ENCODE data around the gene NINJ2. TPM values are rescaled to one million over a fixed set of nuclear protein-coding genes. Genes with fewer than 3 reads are reported as not detected.

The NINJ2 gene
- polyA plus RNA-seq, 2 donors = 3.3 to 10.9 TPM

DNA sequence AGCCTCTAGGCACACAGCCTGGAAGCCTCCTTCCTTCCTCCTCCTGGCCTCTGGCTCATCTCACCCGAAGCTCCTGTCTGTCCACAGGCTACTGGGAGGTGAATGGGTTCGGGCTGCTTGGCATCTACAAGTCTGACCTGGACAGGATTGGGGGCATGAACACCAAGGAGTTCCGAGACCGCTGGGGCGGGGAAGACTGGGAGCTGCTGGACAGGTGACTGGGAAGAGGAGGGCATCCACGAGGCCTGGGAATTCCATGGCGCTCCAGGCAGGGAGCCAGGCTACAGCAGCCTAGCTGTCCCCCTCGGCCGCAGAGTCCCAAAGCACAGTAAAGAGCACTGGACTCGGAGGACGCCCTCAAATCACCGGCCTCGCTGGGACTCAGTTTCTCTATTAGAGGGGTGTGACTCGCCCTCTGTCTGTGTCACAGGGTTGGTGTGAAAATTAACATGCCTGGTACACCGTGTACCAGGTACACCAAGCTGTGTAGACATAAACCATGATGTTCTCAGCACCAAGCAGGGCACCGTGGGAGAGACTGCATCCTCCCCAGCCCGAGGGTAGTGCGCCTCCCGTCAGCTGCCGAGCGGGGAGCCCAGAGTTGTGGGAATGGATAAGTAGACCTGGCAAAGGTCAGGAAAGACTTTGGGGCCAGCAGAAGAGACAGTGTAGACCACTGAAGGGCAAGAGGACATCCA lies 103.9 kb downstream of the NINJ2 start:
- no peaks in the 10 kb centered on the region for H3K9me3 ChIP-seq (ENCODE audit: control insufficient read depth in 2 of 2, insufficient read depth in 1 of 2, low read depth in 1 of 2, low read length in 1 of 2)
- no peak overlapping the region for H3K4me3 ChIP-seq (ENCODE audit: low read depth in 1 of 2, low read length in 2 of 2)
- no peaks in the 10 kb centered on the region for H3K27me3 ChIP-seq (ENCODE audit: control insufficient read depth in 1 of 2, insufficient read depth in 2 of 2, low read length in 2 of 2)
- WGBS, 2 donors = 71 to 75% methylated on average over 21 of the region's 21 CpGs
- no peak overlapping the region for H3K27ac ChIP-seq (ENCODE audit: low read depth in 2 of 2, low read length in 1 of 2)
- H3K4me1 ChIP-seq (ENCODE audit: control insufficient read depth in 2 of 2, insufficient read depth in 2 of 2, low read length in 1 of 2) = peaks cover 0 to 13% of the 10 kb centered on the region in 2 donors
- peaks cover 0 to 4% of the 10 kb centered on the region in 2 donors for H3K36me3 ChIP-seq (ENCODE audit: control insufficient read depth in 2 of 2, insufficient read depth in 2 of 2, low read length in 1 of 2)

DNA sequence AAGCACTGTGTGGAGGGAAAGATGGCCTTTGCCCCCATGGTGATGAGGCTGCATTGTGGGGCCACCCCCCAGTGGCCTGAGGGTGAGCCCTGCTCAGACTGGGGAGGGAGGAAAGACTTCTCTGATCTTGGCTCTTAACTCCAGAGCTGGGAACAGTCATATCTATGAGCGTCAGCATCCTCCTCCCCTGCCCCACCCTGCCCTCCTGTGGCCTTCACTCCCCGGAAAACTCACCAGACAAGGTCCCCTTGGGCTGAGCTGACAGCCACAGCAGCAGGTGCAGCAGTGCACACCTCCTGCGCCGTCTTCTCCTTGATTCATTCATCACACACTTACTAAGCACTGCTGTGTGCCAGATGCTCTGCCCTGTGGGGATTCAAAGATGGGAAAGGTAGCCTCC lies 104.7 kb downstream of the NINJ2 start:
- Histone ChIP-seq H3K27me3 (ENCODE audit: control insufficient read depth in 1 of 2, insufficient read depth in 2 of 2, low read length in 2 of 2) (no peaks in the 10 kb centered on the region), H3K4me1 (ENCODE audit: control insufficient read depth in 2 of 2, insufficient read depth in 2 of 2, low read length in 1 of 2) (peaks cover 0 to 13% of the 10 kb centered on the region in 2 donors), H3K36me3 (ENCODE audit: control insufficient read depth in 2 of 2, insufficient read depth in 2 of 2, low read length in 1 of 2) (peaks cover 0 to 4% of the 10 kb centered on the region in 2 donors), H3K4me3 (ENCODE audit: low read depth in 1 of 2, low read length in 2 of 2) (no peak overlapping the region), H3K27ac (ENCODE audit: low read depth in 2 of 2, low read length in 1 of 2) (no peak overlapping the region), H3K9me3 (ENCODE audit: control insufficient read depth in 2 of 2, insufficient read depth in 1 of 2, low read depth in 1 of 2, low read length in 1 of 2) (no peaks in the 10 kb centered on the region)
- 43 to 65% methylated on average over 4 of the region's 4 CpGs for WGBS, 2 donors

DNA sequence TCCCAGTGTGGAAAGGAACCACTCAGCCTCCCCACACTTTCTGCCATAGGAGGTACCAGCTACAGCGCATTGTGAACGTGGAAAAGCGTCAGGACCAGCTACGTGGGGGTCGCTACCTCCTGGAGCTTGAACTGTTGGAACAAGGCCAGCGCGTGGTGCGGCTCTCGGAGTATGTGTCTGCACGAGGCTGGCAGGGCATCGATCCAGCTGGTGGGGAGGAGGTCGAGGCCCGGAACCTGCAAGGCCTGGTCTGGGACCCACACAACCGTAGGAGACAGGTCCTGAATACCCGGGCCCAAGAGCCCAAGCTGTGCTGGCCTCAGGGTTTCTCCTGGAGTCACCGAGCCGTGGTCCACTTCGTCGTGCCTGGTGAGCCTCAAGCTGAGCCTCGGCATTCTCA lies 106.7 kb downstream of the NINJ2 start:
- H3K9me3 ChIP-seq (ENCODE audit: control insufficient read depth in 2 of 2, insufficient read depth in 1 of 2, low read depth in 1 of 2, low read length in 1 of 2) = no peaks in the 10 kb centered on the region
- no peak overlapping the region for H3K4me3 ChIP-seq (ENCODE audit: low read depth in 1 of 2, low read length in 2 of 2)
- peaks cover 3 to 10% of the 10 kb centered on the region in 2 donors for H3K4me1 ChIP-seq (ENCODE audit: control insufficient read depth in 2 of 2, insufficient read depth in 2 of 2, low read length in 1 of 2)
- H3K27ac ChIP-seq (ENCODE audit: low read depth in 2 of 2, low read length in 1 of 2) = no peak overlapping the region
- no peaks in the 10 kb centered on the region for H3K36me3 ChIP-seq (ENCODE audit: control insufficient read depth in 2 of 2, insufficient read depth in 2 of 2, low read length in 1 of 2)
- no peaks in the 10 kb centered on the region for H3K27me3 ChIP-seq (ENCODE audit: control insufficient read depth in 1 of 2, insufficient read depth in 2 of 2, low read length in 2 of 2)
- 93% methylated on average over 20 of the region's 20 CpGs for WGBS, 2 donors

DNA sequence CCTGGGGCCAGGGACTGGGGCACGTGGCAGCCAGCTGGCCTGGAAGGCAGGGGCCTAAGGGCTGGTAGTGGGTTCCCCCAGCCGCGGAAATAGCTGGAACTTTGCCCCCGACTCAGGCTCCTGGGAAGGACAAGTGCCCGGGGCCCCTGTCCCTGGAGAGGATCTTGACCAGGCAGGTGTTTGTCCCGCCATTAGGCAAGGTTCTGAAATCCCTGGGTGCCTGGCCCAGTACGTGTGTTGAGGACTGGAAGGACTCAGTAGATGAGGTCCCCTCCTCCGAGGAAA lies 109.3 kb downstream of the NINJ2 start:
- Histone ChIP-seq H3K36me3 (ENCODE audit: control insufficient read depth in 2 of 2, insufficient read depth in 2 of 2, low read length in 1 of 2) (no peaks in the 10 kb centered on the region), H3K27ac (ENCODE audit: low read depth in 2 of 2, low read length in 1 of 2) (no peak overlapping the region), H3K4me1 (ENCODE audit: control insufficient read depth in 2 of 2, insufficient read depth in 2 of 2, low read length in 1 of 2) (peaks cover 3 to 4% of the 10 kb centered on the region in 2 donors), H3K27me3 (ENCODE audit: control insufficient read depth in 1 of 2, insufficient read depth in 2 of 2, low read length in 2 of 2) (no peaks in the 10 kb centered on the region), H3K9me3 (ENCODE audit: control insufficient read depth in 2 of 2, insufficient read depth in 1 of 2, low read depth in 1 of 2, low read length in 1 of 2) (no peaks in the 10 kb centered on the region), H3K4me3 (ENCODE audit: low read depth in 1 of 2, low read length in 2 of 2) (no peak overlapping the region)
- WGBS, 2 donors = 80 to 84% methylated on average over 8 of the region's 8 CpGs

DNA sequence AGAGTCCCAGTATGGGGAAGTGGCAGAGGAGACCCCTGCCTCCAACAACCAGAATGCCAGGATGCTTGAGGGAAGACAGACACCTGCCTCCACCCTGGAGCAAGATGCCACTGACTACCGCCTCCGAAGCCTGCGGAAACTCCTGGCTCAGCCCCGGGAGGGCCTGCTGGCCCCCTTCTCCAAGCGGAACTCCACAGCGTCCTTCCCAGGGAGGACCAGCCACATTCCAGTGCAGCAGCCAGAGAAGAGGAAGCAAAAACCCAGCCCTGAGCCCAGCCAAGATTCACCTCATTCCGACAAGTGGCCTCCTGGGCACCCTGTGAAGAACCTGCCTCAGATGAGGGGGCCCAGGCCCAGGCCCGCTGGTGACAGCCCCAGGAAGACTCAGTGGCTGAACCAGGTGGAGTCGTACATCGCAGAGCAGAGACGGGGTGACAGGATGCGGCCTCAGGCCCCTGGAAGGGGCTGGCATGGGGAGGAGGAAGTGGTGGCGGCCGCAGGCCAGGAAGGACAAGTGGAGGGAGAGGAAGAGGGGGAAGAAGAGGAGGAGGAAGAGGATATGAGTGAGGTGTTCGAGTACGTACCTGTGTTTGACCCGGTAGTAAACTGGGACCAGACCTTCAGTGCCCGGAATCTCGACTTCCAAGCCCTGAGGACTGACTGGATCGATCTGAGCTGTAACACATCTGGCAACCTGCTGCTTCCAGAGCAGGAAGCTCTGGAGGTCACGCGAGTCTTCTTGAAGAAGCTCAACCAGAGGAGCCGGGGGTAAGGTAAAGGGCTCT lies 109.8 kb downstream of the NINJ2 start:
- H3K36me3 ChIP-seq (ENCODE audit: control insufficient read depth in 2 of 2, insufficient read depth in 2 of 2, low read length in 1 of 2) = no peaks in the 10 kb centered on the region
- no peak overlapping the region for H3K4me3 ChIP-seq (ENCODE audit: low read depth in 1 of 2, low read length in 2 of 2)
- H3K9me3 ChIP-seq (ENCODE audit: control insufficient read depth in 2 of 2, insufficient read depth in 1 of 2, low read depth in 1 of 2, low read length in 1 of 2) = no peaks in the 10 kb centered on the region
- H3K27ac ChIP-seq (ENCODE audit: low read depth in 2 of 2, low read length in 1 of 2) = no peak overlapping the region
- peaks cover 2 to 3% of the 10 kb centered on the region in 2 donors for H3K4me1 ChIP-seq (ENCODE audit: control insufficient read depth in 2 of 2, insufficient read depth in 2 of 2, low read length in 1 of 2)
- H3K27me3 ChIP-seq (ENCODE audit: control insufficient read depth in 1 of 2, insufficient read depth in 2 of 2, low read length in 2 of 2) = no peaks in the 10 kb centered on the region
- 73 to 79% methylated on average over 23 of the region's 23 CpGs for WGBS, 2 donors

DNA sequence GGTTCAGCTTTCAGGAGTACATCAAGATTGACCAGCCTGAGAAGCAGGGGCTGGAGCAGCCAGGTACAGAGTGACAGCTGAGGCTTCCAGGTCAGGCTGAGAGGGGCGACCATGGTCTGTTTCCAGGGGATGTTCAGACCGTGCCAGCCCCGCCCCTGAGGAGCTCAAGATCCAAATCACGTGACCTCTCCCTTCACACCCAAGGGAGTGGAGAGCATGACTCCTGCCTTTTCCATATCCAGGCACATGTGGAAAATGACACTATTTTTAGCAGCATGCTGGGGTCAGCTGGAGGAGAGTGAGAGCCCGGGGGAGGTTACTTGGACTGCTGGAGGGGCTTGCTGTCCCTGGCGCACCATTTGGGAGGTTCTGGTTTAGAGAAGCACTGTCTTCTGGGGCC lies 110.8 kb downstream of the NINJ2 start:
- no peaks in the 10 kb centered on the region for H3K36me3 ChIP-seq (ENCODE audit: control insufficient read depth in 2 of 2, insufficient read depth in 2 of 2, low read length in 1 of 2)
- H3K4me1 ChIP-seq (ENCODE audit: control insufficient read depth in 2 of 2, insufficient read depth in 2 of 2, low read length in 1 of 2) = peaks cover 2 to 3% of the 10 kb centered on the region in 2 donors
- H3K9me3 ChIP-seq (ENCODE audit: control insufficient read depth in 2 of 2, insufficient read depth in 1 of 2, low read depth in 1 of 2, low read length in 1 of 2) = no peaks in the 10 kb centered on the region
- no peaks in the 10 kb centered on the region for H3K27me3 ChIP-seq (ENCODE audit: control insufficient read depth in 1 of 2, insufficient read depth in 2 of 2, low read length in 2 of 2)
- no peak overlapping the region for H3K27ac ChIP-seq (ENCODE audit: low read depth in 2 of 2, low read length in 1 of 2)
- 41 to 58% methylated on average over 6 of the region's 6 CpGs for WGBS, 2 donors
- no peak overlapping the region for H3K4me3 ChIP-seq (ENCODE audit: low read depth in 1 of 2, low read length in 2 of 2)

DNA sequence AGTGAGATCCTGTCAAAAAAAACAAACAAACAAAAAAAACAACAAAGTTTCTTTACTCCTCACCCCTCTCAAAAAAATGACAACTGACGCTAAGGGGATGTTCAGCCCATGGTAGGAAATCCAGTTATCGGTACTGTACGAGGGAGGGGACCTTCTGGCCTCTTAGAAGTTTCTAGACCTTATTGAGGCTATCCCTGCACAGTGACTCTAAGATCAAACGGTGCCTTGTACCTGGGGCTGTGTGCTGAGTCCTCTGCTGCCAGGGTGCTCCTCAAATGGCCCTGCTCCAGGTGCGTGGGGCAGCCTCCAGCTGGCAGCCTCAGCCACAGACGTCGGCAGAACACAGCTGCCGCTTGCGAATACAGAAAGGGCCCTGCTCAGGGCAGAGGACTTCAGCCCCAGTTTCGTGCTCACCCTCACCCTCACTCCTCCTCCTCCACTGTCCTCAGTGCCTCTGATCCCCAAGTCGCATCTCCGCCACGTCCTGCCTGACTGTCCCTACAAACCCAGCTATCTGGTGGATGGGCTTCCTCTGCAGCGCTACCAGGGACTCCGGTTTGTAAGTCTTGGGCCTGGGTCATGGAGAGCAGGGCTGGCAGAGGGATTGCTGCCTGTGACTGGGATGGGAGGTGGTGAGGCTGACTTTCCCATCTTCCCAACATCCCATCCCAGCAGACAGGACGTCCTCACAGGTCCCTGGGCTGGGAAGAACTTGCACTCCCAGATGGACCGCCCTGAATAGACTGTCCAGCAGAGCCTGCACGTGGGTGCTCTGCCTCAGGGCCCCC lies 112.6 kb downstream of the NINJ2 start:
- Histone ChIP-seq H3K27me3 (ENCODE audit: control insufficient read depth in 1 of 2, insufficient read depth in 2 of 2, low read length in 2 of 2) (no peaks in the 10 kb centered on the region), H3K9me3 (ENCODE audit: control insufficient read depth in 2 of 2, insufficient read depth in 1 of 2, low read depth in 1 of 2, low read length in 1 of 2) (no peaks in the 10 kb centered on the region), H3K36me3 (ENCODE audit: control insufficient read depth in 2 of 2, insufficient read depth in 2 of 2, low read length in 1 of 2) (no peaks in the 10 kb centered on the region), H3K4me3 (ENCODE audit: low read depth in 1 of 2, low read length in 2 of 2) (no peak overlapping the region), H3K4me1 (ENCODE audit: control insufficient read depth in 2 of 2, insufficient read depth in 2 of 2, low read length in 1 of 2) (peaks cover 2 to 3% of the 10 kb centered on the region in 2 donors), H3K27ac (ENCODE audit: low read depth in 2 of 2, low read length in 1 of 2) (no peak overlapping the region)
- WGBS, 2 donors = 63 to 66% methylated on average over 18 of the region's 18 CpGs

DNA sequence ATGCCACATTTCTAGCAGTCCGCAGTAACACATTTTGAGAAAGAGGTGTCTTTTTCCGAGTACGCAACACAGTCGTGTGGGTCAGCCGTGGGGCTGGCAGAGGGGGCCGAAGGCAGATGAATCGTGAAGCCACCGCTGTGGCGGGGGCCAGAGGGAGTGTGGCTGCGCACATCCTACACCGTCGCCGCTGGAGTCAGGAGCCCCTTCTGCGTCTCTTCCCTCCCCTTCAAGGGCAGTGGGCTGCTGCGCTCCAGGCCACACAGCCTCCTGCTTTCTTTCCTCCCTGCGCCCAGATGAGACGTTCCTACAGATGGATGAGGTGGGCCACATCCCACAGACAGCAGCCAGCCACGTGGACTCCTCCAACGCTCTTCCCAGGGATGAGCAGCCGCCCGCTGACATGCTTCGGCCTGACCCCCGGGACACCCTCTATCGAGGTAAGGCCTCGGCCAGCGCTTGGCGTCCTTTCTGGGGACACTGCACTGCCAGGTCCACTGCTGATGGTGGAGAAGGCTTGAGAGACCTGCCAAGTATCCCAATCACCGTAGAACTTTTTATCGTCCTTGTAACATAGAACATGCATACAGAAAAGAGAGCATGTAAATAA lies 113.7 kb downstream of the NINJ2 start:
- Histone ChIP-seq H3K4me1 (ENCODE audit: control insufficient read depth in 2 of 2, insufficient read depth in 2 of 2, low read length in 1 of 2) (peaks cover 2 to 3% of the 10 kb centered on the region in 2 donors), H3K4me3 (ENCODE audit: low read depth in 1 of 2, low read length in 2 of 2) (no peak overlapping the region), H3K36me3 (ENCODE audit: control insufficient read depth in 2 of 2, insufficient read depth in 2 of 2, low read length in 1 of 2) (no peaks in the 10 kb centered on the region), H3K27me3 (ENCODE audit: control insufficient read depth in 1 of 2, insufficient read depth in 2 of 2, low read length in 2 of 2) (no peaks in the 10 kb centered on the region), H3K9me3 (ENCODE audit: control insufficient read depth in 2 of 2, insufficient read depth in 1 of 2, low read depth in 1 of 2, low read length in 1 of 2) (no peaks in the 10 kb centered on the region), H3K27ac (ENCODE audit: low read depth in 2 of 2, low read length in 1 of 2) (no peak overlapping the region)
- WGBS, 2 donors = 92% methylated on average over 29 of the region's 29 CpGs

DNA sequence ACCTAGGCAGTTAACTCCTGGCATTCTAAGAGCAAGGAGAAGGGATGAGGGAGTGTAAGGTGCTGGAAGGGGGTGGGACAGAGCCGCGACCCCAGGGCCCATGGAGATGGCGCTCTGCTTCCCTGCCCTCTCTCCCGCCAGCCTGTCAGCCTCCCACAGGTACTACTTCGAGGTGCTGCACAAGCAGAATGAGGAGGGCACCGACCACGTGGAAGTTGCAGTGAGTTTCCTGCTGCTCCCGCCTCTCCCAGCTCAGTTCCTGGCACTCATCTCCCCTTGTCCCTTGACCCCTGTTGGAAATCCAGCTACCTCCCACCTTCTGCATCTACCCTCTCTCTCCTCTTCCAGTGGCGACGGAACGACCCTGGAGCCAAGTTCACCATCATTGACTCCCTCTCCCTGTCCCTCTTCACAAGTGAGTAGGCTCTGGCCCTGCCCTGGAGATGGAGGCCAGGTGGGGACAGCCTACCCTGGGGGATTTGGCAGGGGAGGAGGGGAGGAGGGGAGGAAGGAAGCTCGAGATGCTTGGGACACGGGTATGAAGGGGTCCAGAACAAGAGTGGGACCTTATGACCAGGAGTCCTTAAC lies 115.3 kb downstream of the NINJ2 start:
- H3K9me3 ChIP-seq (ENCODE audit: control insufficient read depth in 2 of 2, insufficient read depth in 1 of 2, low read depth in 1 of 2, low read length in 1 of 2) = no peaks in the 10 kb centered on the region
- WGBS, 2 donors = 74 to 77% methylated on average over 11 to 13 of the region's 13 CpGs
- H3K4me3 ChIP-seq (ENCODE audit: low read depth in 1 of 2, low read length in 2 of 2) = no peak overlapping the region
- peaks cover 2 to 3% of the 10 kb centered on the region in 2 donors for H3K4me1 ChIP-seq (ENCODE audit: control insufficient read depth in 2 of 2, insufficient read depth in 2 of 2, low read length in 1 of 2)
- no peak overlapping the region for H3K27ac ChIP-seq (ENCODE audit: low read depth in 2 of 2, low read length in 1 of 2)
- H3K36me3 ChIP-seq (ENCODE audit: control insufficient read depth in 2 of 2, insufficient read depth in 2 of 2, low read length in 1 of 2) = no peaks in the 10 kb centered on the region
- no peaks in the 10 kb centered on the region for H3K27me3 ChIP-seq (ENCODE audit: control insufficient read depth in 1 of 2, insufficient read depth in 2 of 2, low read length in 2 of 2)

Measured in esophagus (tissue), 2 donors.